Gastrocnemius medialis (tissue), 4 donors: ENCODE results near the gene ZNF778.

Experiments used
- CTCF ChIP-seq, 5 experiments: fragments of 450-650 bp in 3 of 5; fragments of 200-600 bp in 2 of 5; sonication (generic) in 2 of 5; IDR thresholded peaks in 4 of 5; conservative IDR thresholded peaks in 1 of 5; 1 replicate in 4 of 5; 2 replicates in 1 of 5; pipeline ENCODE4 v1.5.1; 2016 to 2019; ENCODE audit warnings: antibody characterized with exemption in 5 of 5, mild to moderate bottlenecking in 3 of 5, moderate library complexity in 3 of 5
- POLR2A ChIP-seq, 2 donors: fragments of 450-650 bp; IDR thresholded peaks; one replicate each; pipeline ENCODE4 v1.6.1; 2017; ENCODE audit warnings: antibody characterized with exemption in 2 of 2, mild to moderate bottlenecking in 2 of 2, moderate library complexity in 2 of 2

GRCh38 chr16:89172171-89172527 lies 45.4 kb upstream of the ZNF778 start:
- TF ChIP-seq CTCF (IDR thresholded peaks at IDR 0.05 in 4 of 5, conservative IDR thresholded peaks at IDR 0.05 in 1 of 5): no peak
- no peak for TF ChIP-seq POLR2A (IDR thresholded peaks at IDR 0.05)
